CD4-positive, alpha-beta T cell treated with Interleukin-15 for 4 hours (primary cell): ENCODE results near the gene CHCHD1.
"Not testable (repeated sequence)": the region's sequence is repeated elsewhere in the genome, so short reads cannot be mapped to it uniquely, and the experiment has no call there.

Experiments used
- DNase-seq: peaks from one replicate; pipeline ENCODE4 v3.0.0-alpha.2; 2020; ENCODE audit warnings: low spot score

The CHCHD1 gene

DNA sequence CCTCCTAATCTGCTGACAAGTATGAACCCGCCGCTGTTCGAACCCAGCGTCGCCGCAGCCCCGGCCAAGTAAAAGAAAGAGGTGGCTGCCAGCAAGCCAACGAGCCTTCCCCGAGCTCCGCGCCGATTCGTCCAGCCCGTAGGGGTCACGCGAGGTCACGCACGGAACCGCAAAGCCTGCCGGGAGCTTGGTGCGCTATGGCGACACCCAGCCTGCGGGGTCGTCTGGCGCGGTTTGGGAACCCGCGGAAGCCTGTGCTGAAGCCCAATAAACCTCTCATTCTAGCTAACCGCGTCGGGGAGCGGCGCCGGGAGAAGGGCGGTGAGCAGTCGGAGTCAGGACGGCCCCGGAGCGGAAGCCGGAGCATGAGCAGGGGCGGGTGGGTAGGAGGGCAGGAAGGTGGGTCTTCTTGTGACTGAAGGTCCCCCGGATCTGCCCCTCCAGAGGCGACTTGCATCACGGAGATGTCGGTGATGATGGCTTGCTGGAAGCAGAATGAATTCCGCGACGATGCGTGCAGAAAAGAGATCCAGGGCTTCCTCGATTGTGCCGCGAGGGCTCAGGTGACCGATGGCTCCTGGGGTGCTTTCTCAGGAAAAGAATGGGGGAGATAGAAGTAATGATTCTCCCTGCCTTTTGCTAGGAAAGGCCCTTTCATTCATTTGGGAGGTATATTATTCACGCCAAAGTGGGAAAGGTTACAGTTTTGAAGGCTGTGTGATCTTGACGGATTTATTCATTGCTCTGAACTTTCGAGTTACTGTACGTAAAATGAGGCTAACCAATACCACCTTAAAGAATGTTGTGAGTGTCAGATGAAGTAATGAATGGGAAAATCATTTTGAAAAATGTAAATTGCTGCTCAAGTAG lies at the start of gene CHCHD1:
Gene CHCHD1 (plus strand): TSS at position 170 of the 870 bp plus-strand sequence. CDS start 28 bp downstream, at position 198.
- DNase-seq, result peak; percentile 86

DNA sequence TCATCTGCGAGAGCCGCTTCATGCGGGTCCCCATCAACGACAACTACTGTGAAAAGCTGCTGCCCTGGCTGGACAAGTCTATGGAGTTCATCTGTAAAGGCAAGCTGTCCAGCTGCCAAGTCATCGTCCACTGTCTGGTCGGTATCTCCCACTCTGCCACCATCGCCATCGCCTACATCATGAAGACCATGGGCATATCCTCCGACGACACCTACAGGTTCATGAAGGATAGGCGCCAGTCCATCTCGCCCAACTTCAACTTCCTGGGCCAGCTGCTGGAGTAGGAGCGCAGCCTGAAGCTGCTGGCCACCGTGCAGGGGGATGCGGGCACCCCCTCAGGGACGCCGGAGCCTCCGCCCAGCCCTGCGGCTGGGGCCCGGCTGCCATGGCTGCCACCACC lies 49.4 kb upstream of the CHCHD1 start:
- DNase-seq, result no peak

DNA sequence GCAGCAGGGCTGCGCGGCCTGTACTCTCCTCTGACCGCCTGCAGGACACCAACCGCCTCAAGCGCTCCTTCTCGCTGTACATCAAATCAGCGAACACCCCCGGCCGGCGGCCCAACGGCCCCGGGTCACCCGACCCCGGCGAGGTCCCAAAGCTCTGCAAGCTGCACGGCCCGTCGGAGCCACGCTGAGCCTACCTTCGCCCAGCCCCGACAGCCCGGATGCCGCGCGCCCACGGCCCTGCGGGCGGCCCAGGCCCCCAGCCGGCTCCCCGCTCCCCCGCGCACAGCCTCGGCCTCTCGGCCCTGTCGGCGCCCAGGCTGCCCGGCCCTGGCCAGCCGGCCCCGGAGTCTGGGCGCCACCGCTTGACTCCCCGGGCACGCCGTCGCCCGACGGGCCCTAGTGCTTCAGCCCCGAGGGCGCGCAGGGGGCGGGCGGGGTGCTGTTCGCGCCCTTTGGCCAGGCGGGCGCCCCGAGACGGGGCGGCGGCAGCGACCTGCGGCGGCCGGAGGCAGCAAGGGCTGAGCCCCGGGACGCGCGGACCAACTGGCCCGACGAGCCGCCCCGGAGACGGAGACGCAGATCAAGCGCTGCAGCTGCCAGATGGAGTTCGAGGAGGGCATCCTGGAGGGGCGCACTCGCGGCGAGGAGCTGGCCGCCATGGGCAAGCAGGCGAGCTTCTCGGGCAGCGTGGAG lies 48.8 kb upstream of the CHCHD1 start:
- no peak for DNase-seq

- DNase-seq, result no peak
Observed at GRCh38 chr10:73734028-73734720, 47.7 kb upstream of the CHCHD1 start.

GRCh38 chr10:73734796-73735305 lies 47.0 kb upstream of the CHCHD1 start:
- no peak for DNase-seq

DNA sequence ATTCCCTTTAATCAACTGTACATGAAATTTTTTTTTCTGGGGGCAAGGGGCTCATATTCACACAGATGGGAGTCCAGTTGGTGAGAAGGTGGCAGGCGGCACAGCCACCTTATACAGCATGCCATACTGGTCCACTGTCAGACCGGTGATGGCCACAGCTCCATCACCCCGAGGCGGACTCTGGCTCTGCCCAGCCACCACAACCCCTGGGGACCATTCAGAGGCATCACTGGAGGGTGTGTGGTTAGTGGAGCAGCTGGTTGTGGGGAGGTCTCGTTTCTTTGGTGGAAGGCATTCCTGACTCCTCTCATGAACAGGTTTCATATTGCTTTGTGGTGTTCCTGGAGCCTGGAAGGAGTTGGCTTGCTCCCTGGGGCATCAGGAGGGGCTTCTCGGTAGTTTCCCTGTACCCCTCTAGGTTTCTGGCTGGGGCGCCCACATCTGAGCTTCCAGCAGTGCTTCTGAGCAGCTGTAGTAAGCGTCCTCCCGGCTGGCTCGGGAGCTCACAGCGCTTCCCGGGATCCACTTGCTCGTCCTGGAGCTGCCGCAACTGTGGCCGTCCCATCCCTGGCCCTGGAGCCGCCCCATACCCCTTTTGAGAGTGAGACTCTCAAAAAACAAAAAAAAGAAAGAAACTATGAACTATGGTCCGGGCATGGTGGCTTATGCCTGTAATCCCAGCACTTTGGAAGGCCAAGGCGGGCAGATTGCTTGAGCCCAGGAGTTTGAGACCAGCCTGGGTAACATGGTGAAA lies 41.2 kb upstream of the CHCHD1 start:
- DNase-seq, result not testable (repeated sequence)

- no peak for DNase-seq
Observed at GRCh38 chr10:73742454-73742734, 39.5 kb upstream of the CHCHD1 start.

GRCh38 chr10:73743327-73743904 lies 38.4 kb upstream of the CHCHD1 start:
- no peak for DNase-seq

DNA sequence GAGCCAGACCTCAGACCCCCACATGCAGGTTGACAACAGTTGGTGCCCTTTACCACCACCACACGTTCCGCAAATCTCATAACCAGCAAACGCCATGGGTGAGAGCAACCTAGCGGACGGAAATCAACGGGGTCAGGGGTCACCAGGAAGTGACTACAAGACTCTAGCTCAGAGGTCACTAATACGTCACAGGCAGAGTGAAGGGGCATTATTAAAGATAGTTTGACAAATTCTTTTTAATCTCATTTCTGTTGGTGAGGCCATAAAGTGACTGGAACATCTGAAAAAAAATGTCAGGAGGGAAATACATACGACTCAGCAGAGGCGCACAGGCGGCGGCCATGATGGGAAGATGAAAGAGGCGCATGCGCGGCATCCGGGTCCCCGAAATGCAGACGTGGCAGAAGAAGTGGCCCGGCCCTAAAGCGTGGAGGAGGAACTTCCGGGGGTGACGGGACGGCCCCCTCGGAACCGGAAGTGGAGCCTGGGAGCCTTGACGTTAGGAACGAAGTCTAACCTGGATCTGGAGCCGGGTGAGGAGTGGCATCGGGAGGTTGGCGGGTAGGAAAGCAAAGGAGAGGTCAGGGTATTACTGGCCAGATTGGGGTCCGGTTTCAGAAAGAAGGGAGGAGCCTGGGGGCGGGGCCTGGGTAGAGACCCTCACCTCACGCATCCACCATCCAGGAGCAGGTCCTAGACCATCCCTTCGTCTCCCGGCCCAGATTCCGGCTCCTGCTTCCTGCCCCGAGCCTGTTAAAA lies 37.8 kb upstream of the CHCHD1 start, which contains the start of gene SEC24C:
Gene SEC24C (plus strand): TSS at position 468 of the 759 bp plus-strand sequence. CDS start 2,461 bp downstream, outside the sequence.
- DNase-seq, result peak; percentile 94

DNA sequence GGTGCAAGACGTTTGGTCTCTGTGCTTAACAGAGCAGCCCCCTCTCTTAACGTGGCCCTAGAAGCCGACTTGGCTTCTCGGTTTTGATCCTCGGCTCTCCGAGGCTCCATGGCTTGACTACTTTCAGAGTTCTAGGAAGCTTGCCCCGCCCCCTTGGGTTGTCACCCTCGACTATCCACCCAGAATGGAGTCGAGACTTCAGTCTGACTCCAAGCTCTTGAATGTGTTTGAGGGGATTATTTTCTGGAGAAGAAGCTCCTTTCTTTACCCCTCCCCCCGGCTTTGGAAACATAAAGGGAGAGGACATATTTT lies 37.2 kb upstream of the CHCHD1 start:
- DNase-seq, result peak; percentile 37

DNA sequence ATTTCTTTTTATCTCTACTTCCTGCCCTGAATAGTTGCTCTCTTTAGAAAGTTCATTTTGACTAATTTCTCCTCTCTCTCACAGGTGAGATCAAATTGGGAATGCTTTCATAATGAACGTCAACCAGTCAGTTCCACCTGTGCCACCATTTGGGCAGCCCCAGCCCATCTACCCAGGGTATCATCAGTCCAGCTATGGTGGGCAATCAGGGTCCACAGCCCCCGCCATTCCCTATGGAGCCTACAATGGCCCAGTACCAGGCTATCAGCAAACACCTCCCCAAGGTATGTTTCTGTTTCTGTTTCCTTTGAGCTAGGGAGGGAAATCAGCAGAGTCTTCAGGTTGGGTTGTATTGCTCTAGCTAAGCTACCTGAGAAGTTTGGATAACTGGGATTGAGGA lies 35.1 kb upstream of the CHCHD1 start:
- DNase-seq, result no peak

DNA sequence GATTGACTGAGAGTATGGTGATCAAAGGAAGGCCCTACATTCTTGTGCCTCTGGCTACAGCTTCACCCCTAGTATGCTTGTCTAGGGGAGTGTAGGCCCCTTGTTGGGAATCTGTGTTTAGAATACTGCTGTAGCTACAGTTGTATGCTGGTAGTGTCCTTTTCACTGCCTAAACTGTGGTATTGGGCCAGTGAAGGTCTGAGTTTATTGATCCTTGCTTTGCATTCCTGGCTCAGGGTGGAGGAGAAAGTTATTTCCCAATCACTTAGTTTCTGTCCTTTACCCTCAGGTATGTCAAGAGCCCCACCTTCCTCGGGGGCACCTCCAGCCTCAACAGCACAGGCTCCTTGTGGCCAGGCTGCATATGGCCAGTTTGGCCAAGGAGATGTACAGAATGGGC lies 31.0 kb upstream of the CHCHD1 start:
- DNase-seq, result no peak

DNA sequence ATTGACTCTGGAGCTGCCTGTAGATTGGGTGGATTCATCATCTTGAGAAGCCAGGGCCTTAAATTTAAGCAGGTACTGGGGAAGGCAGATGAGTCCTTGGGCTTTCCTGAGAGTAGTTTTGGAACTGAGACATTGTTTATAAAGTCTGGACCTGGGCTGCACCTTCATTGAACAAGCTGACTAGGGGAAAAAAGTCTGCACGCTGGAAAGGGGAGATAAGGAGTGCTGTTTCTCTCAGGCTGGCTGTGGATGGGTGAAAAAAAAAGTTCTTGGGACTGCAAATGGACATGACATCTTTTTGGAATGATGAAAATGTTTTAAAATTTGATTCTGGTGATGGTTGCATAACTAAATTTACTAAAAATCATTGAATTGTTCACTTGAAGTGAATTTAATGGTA lies 25.7 kb upstream of the CHCHD1 start:
- no peak for DNase-seq

DNA sequence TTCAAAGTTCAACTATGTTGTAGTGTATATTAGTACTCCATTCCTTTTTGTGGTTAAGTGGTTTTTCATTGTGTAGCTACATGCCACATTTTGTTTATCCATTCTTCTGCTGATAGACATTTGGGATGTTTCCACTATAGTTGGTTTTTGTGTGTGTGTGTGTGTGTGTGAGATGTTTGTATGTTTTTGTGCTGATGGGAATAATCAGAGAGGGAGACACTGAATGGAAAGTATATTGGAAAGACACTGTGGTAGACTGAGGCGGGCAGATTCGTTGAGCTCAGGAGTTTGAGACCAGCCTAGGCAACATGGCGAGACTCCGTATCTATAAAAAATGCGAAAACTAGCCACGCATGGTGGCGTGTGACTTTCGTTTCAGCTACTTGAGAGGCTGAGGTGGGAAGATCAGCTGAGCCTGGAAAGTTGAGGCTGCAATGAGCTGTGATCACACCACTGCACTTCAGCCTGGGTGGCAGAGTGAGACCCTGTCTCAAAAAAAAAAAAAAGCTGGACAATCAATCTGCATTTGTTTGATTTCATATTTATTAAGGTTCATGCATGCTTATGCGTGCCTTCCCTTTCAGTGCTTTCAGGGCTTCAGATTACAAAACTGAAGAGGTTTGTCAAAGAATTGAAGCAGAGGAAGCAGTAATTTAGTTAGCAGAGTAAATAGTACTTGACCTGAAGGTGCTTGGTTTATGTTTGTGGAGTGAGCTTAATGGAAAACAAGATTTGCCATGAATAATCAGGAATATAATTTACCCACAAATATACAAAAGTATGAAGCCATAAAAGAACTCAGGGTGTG lies 22.9 kb upstream of the CHCHD1 start:
- no peak for DNase-seq

DNA sequence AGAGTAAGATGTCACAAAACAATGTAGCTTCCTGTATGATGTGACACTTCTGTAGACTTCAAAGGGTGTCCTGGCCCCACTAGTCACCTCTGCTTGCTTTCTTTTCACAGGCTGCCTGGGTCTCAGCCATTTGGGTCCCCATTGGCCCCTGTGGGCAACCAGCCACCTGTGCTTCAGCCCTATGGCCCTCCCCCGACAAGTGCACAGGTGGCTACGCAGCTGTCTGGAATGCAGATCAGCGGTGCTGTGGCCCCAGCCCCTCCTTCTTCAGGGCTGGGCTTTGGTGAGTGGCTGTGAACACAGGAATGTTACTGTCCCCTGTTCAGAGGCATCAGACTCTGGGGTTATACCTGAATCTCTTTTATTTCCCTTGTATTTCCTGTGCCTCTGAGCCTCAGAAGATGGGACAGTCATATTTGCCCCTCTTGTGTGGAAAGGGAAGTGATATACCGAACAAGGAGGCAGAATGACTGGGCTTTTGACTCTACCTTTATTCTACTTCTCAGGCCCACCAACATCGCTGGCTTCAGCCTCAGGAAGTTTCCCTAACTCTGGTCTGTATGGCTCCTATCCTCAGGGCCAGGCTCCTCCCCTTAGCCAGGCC lies 22.2 kb upstream of the CHCHD1 start:
- DNase-seq, result peak; percentile 67

- DNase-seq, result no peak
Observed at GRCh38 chr10:73761781-73762180, 20.1 kb upstream of the CHCHD1 start.

DNA sequence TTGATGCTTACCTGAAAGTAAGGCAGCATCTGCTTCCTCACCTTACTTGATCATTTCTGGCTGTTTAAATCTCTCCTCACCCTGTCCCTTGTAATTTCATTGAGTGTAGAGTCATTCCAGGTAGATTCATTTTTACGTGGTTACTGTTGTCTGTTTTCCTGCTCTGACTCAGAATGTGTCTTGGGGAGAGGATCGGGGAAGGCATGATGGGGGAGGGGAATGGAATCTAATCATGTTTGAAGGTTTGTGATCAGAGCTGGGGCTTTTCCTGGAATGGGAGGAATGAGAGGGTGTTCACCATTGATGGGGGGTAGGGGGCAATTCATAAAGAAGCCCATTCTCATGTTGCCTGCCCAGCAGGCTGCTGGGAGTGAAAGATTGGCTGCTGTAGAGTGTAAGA lies 18.9 kb upstream of the CHCHD1 start:
- DNase-seq, result no peak

GRCh38 chr10:73763343-73763742 lies 18.5 kb upstream of the CHCHD1 start:
- DNase-seq, result peak; percentile 50

DNA sequence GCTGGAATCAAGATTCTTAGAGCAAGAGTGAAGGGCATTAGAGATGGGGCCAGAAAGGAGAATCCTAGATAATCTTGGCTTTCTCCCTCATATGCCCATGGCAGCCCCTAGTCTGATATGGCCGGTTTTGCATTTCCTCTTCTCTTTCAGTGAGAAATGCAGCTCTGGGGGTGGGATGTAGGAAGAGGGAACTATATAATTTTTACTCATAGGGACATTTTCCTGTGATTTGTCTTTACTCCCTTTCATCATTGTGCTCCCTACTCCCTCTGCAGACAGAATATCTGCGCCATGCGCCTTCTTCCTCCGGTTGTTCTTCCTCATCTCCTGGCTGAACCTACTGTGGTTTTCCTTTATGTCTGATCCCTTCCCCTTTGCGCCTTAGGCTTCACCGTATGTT lies 16.8 kb upstream of the CHCHD1 start:
- DNase-seq, result no peak

DNA sequence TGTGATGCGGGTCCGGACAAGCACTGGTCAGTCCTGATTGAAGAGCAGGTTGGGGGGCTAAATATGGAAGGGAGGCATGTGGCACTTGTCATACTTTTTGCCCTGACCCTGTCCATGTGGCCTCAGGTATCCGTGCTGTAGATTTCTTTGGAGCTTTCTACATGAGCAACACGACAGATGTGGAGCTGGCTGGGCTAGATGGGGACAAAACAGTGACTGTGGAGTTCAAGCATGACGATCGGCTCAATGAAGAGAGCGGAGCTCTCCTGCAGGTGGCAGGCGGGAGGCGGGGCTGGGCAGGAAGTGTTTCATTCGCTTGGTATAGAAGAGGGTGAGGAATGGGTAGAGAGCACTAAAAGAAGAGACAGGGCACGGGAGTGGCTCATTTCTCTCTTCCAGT lies 13.0 kb upstream of the CHCHD1 start:
- peak; percentile 65 for DNase-seq
